K562 (cell line): Measurements from ENCODE around the gene AHCYL2. TPM values are rescaled to one million over a fixed set of nuclear protein-coding genes. Genes with fewer than 3 reads are reported as not detected.

ENCODE experiments used
- BDP1 ChIP-seq: IDR thresholded peaks from 3 replicates; pipeline ENCODE4 v1.6.1; 2011; ENCODE audit not compliant: insufficient read length, insufficient read depth
- CCNT2 ChIP-seq: IDR thresholded peaks from 2 replicates; pipeline ENCODE4 v1.6.1; 2011; ENCODE audit warnings: borderline replicate concordance, low read depth, mild to moderate bottlenecking, moderate library complexity, mixed read lengths, low read length; ENCODE audit not compliant: insufficient read length; ENCODE audit errors: extremely low read depth
- CREBBP ChIP-seq: IDR thresholded peaks from one replicate; pipeline ENCODE4 v1.6.1; 2012; ENCODE audit warnings: low read depth, mild to moderate bottlenecking, control low read depth, inconsistent platforms, low read length
- CTBP1 ChIP-seq: fragments of 450-650 bp; IDR thresholded peaks from 2 replicates; pipeline ENCODE4 v1.6.1; 2016; ENCODE audit warnings: borderline replicate concordance
- ESRRA ChIP-seq: fragments of 450-650 bp; IDR thresholded peaks from 2 replicates; pipeline ENCODE4 v1.6.1; 2014; ENCODE audit warnings: low read depth, mild to moderate bottlenecking, moderate library complexity, borderline replicate concordance
- HES1 ChIP-seq: fragments of 450-650 bp; IDR thresholded peaks from 2 replicates; pipeline ENCODE4 v1.6.1; 2016; ENCODE audit warnings: low read depth, mild to moderate bottlenecking, moderate library complexity
- LEF1 ChIP-seq: fragments of 450-650 bp; IDR thresholded peaks from 2 replicates; pipeline ENCODE4 v1.6.1; 2016; ENCODE audit warnings: mild to moderate bottlenecking
- MNT ChIP-seq, 2 experiments: fragments of 450-650 bp; conservative IDR thresholded peaks; 2 replicates each; pipeline ENCODE4 v1.6.1; 2017; ENCODE audit warnings: mild to moderate bottlenecking in 2 of 2, moderate library complexity in 2 of 2
- MTA2 ChIP-seq: fragments of 450-650 bp; IDR thresholded peaks from 2 replicates; pipeline ENCODE4 v1.6.1; 2016; ENCODE audit warnings: low read depth
- MXD1 ChIP-seq: fragments of 250-450 bp; sonication (Bioruptor Pico); IDR thresholded peaks from 2 replicates; pipeline ENCODE4 v1.8.0; 2021; ENCODE audit warnings: borderline replicate concordance, mild to moderate bottlenecking, moderate library complexity; ENCODE audit not compliant: poor library complexity, severe bottlenecking
- MYC ChIP-seq, 2 experiments: fragments of 250-450 bp in 1 of 2; sonication (Bioruptor Pico) in 1 of 2; IDR thresholded peaks; 2 replicates each; pipeline versions ENCODE4 v1.5.1 to v1.6.1; 2012 to 2021; ENCODE audit warnings: low read depth in 2 of 2, borderline replicate concordance in 1 of 2, improper control_type of control experiment in 1 of 2, low read length in 1 of 2, mild to moderate bottlenecking in 1 of 2, moderate library complexity in 1 of 2
- PML ChIP-seq: IDR thresholded peaks from 2 replicates; pipeline ENCODE4 v1.6.1; 2012; ENCODE audit warnings: low read length, inconsistent platforms
- POU5F1 ChIP-seq: fragments of 150-350 bp; IDR thresholded peaks from 2 replicates; pipeline ENCODE4 v1.6.1; 2014; ENCODE audit warnings: borderline replicate concordance, low read length, low read depth, mild to moderate bottlenecking; ENCODE audit not compliant: partially characterized antibody
- PPARD ChIP-seq: fragments of 250-450 bp; sonication (Bioruptor Pico); IDR thresholded peaks from 2 replicates; pipeline ENCODE4 v1.8.0; 2022; ENCODE audit warnings: inconsistent platforms, mild to moderate bottlenecking, moderate library complexity
- RFX1 ChIP-seq: fragments of 450-650 bp; IDR thresholded peaks from 2 replicates; pipeline ENCODE4 v1.6.1; 2016; ENCODE audit warnings: mild to moderate bottlenecking, moderate library complexity
- SIX5 ChIP-seq, 2 experiments: IDR thresholded peaks; 2 replicates each; pipeline ENCODE4 v1.6.1; 2011; ENCODE audit warnings: low read length in 2 of 2, borderline replicate concordance in 1 of 2, low read depth in 1 of 2, mild to moderate bottlenecking in 1 of 2, moderate library complexity in 1 of 2; ENCODE audit not compliant: insufficient read depth in 1 of 2
- STAG1 ChIP-seq: sonication (generic); formaldehyde crosslinking; IDR thresholded peaks from 2 replicates; pipeline ENCODE4 v1.5.0; 2020; ENCODE audit warnings: missing genetic modification reagents, borderline replicate concordance
- TRIM28 ChIP-seq: fragments of 450-650 bp; IDR thresholded peaks from 2 replicates; pipeline ENCODE4 v1.6.1; 2017
- ZNF124 ChIP-seq: sonication (generic); formaldehyde crosslinking; IDR thresholded peaks from 2 replicates; pipeline ENCODE4 v1.8.1; 2022; ENCODE audit warnings: missing genetic modification reagents
- ZNF140 ChIP-seq: fragments of 250-450 bp; sonication (Bioruptor Pico); IDR thresholded peaks from 2 replicates; pipeline ENCODE4 v1.8.0; 2021; ENCODE audit warnings: moderate library complexity, mild to moderate bottlenecking, inconsistent platforms
- ZNF174 ChIP-seq: fragments of 250-450 bp; sonication (Bioruptor Pico); IDR thresholded peaks from 2 replicates; pipeline ENCODE4 v1.4.0; 2020; ENCODE audit warnings: mild to moderate bottlenecking
- ZNF311 ChIP-seq: fragments of 250-450 bp; sonication (Bioruptor Pico); IDR thresholded peaks from 2 replicates; pipeline ENCODE4 v1.4.0; 2020; ENCODE audit warnings: mild to moderate bottlenecking, moderate library complexity
- ZNF655 ChIP-seq: fragments of 250-450 bp; sonication (Bioruptor Pico); IDR thresholded peaks from 2 replicates; pipeline ENCODE4 v1.5.0; 2021
- polyA plus RNA-seq, 8 experiments: library from polyadenylated mRNA; depleted of rRNA in 4 of 8; stranded (reverse) in 5 of 8; unstranded in 3 of 8; fragments of >200 nt; fragmentation: Nextera tagmentation in 2 of 8; fragmentation: Illumina TruSeq in 1 of 8; extraction: Ambion mirVana in 2 of 8; extraction: Trizol in 1 of 8; gene quantifications; 2 replicates each; pipeline versions ENCODE4 v1.2.1 to v1.2.3, GENCODE V29; 2011 to 2014; ENCODE audit warnings: inconsistent platforms in 1 of 8, missing spikeins in 1 of 8
- total RNA-seq, 7 experiments: library from RNA; depleted of rRNA in 6 of 7; stranded (reverse); fragments of >200 nt in 6 of 7; fragmentation: Illumina TruSeq in 2 of 7; extraction: Trizol in 2 of 7; gene quantifications; 2 replicates each; pipeline versions ENCODE4 v1.2.1 to v1.2.3, GENCODE V29; 2011 to 2021; ENCODE audit warnings: low replicate concordance in 1 of 7

Gene AHCYL2
- total and polyA plus RNA-seq, 9 of the 15 experiments (the other 6 are each of a cell fraction or from before 2014, with no cell fraction given), result 0.93 to 10.5 (median 5.2) TPM

GRCh38 chr7:129423700-129424410 lies 199.0 kb downstream of the AHCYL2 start (continued):
- TF ChIP-seq HES1 (0 out of 2 replicates have a peak, but pooled peaks have one; percentile 15), ZNF140 (CRISPR knock-in tag) (no peak), LEF1 (peak; percentile 97), SIX5 (IDR thresholded peaks at IDR 0.05; ENCODE audit: borderline replicate concordance in 1 of 2, insufficient read depth in 1 of 2, low read depth in 1 of 2, low read length in 2 of 2) (no peak), PPARD (CRISPR knock-in tag) (no peak), MXD1 (CRISPR knock-in tag) (no peak), RFX1 (no peak), CCNT2 (no peak), PML (0 out of 2 replicates have a peak, but pooled peaks have one; percentile 45), POU5F1 (no peak), CTBP1 (peak; percentile 81; the same call in 1 of the 2 replicates), ZNF655 (CRISPR knock-in tag) (no peak), STAG1 (CRISPR knock-in tag) (no peak), BDP1 (no peak), MYC (IDR thresholded peaks at IDR 0.05; ENCODE audit: low read depth, low read length) (no peak), MYC (CRISPR knock-in tag; IDR thresholded peaks at IDR 0.05; ENCODE audit: borderline replicate concordance, low read depth) (no peak), ZNF311 (no peak), ESRRA (no peak; the same call in 1 of the 2 replicates), TRIM28 (no peak), ZNF174 (CRISPR knock-in tag) (no peak), MNT (conservative IDR thresholded peaks at IDR 0.05) (no peak), ZNF124 (no peak), CREBBP (no peak), MTA2 (peak; percentile 42)
